22Rv1 (cell line): ENCODE results near the gene MUC16.

Experiments
- H3K27ac ChIP-seq: fragments of 450-650 bp; 2 replicates; pipeline ENCODE4 v1.5.1; 2017
- ZFX ChIP-seq: fragments of 450-650 bp; IDR thresholded peaks from 2 replicates; pipeline ENCODE4 v1.6.1; 2017; ENCODE audit warnings: antibody characterized with exemption, borderline replicate concordance
- TF ChIP-seq, protein P1 (sequence below): fragments of 450-650 bp; IDR thresholded peaks from 2 replicates; pipeline ENCODE4 v1.5.1; 2017; ENCODE audit warnings: mild to moderate bottlenecking

The MUC16 gene

GRCh38 chr19:9008667-9009066 lies 1.5 kb downstream of the MUC16 start:
- H3K27ac ChIP-seq = no peak overlapping the region
- TF ChIP-seq ZFX = no peak
- TF ChIP-seq, protein P1, sequence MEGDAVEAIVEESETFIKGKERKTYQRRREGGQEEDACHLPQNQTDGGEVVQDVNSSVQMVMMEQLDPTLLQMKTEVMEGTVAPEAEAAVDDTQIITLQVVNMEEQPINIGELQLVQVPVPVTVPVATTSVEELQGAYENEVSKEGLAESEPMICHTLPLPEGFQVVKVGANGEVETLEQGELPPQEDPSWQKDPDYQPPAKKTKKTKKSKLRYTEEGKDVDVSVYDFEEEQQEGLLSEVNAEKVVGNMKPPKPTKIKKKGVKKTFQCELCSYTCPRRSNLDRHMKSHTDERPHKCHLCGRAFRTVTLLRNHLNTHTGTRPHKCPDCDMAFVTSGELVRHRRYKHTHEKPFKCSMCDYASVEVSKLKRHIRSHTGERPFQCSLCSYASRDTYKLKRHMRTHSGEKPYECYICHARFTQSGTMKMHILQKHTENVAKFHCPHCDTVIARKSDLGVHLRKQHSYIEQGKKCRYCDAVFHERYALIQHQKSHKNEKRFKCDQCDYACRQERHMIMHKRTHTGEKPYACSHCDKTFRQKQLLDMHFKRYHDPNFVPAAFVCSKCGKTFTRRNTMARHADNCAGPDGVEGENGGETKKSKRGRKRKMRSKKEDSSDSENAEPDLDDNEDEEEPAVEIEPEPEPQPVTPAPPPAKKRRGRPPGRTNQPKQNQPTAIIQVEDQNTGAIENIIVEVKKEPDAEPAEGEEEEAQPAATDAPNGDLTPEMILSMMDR = no peak

GRCh38 chr19:9000933-9001332 lies 9.3 kb downstream of the MUC16 start:
- H3K27ac ChIP-seq = no peak overlapping the region
- TF ChIP-seq ZFX = no peak
- TF ChIP-seq, protein P1 = no peak

DNA sequence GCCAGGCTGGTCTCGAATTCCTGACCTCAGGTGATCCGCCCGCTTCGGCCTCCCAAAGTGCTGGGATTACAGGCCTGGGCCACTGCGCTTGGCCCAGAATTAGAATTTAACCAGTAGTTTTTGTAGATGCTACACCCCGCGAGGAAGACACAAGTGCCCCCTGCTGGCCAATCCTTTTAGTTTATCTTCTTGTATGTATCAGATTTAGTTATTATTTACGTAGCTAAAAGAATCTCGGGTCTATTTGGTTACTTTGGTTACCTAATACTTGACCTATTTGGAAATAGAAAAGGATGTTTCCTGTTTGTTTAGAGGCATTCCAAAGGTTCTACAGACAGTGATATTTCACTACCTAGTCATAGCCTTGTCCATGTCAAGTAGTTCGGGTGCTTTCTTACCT lies 22.0 kb downstream of the MUC16 start:
- TF ChIP-seq, protein P1 = peak; percentile 40
- no peak for TF ChIP-seq ZFX
- H3K27ac ChIP-seq = no peak overlapping the region

DNA sequence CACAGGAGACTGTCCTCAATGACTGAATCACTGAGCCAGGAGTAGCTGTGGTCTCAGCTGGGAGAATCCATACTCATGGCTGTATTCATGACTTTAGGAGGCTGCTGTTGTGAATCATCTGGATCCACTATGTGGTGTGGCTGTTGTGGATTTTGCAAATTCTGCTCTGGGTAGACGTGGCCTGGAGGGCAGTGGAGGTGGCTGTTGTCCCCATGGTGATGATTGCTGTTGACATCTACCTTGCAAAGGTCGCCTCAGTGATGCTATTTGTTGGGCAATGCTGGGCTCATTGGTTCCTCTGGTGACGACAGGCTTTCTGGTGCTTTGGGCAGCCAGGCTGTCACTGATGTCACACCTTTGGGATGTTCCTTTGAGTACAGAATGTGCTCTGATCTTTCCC lies 23.9 kb downstream of the MUC16 start:
- TF ChIP-seq ZFX = no peak
- TF ChIP-seq, protein P1 = no peak
- H3K27ac ChIP-seq = no peak overlapping the region

DNA sequence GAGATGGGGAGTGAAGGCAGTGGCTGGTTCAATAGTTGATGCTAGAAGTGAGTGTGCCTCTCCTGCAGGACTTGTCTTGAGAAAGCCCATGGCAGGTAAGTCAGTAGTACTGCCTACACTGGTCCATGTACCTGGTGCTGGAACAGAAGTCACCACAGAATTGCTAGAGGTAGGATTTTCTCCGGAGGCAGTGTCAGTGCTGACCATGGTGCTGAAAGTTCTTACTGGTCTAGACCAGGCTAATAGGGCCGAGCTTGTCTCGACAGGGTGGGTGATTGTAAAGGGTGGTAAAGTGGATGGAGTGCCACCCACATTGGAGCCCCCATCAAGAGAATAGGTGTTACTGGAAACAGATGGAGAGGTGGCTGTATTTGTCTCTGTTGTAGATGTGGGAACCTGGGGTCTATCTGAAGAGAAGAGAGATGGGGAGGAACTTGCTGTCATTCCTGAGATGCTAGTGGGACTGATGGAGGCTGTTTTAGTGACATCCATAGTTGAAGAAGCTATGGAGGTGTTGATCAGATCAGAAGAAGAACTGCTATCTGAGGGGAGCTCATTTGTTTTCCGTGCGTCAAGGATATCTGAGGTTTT lies 36.6 kb downstream of the MUC16 start:
- no peak overlapping the region for H3K27ac ChIP-seq
- TF ChIP-seq, protein P1 = no peak
- no peak for TF ChIP-seq ZFX

DNA sequence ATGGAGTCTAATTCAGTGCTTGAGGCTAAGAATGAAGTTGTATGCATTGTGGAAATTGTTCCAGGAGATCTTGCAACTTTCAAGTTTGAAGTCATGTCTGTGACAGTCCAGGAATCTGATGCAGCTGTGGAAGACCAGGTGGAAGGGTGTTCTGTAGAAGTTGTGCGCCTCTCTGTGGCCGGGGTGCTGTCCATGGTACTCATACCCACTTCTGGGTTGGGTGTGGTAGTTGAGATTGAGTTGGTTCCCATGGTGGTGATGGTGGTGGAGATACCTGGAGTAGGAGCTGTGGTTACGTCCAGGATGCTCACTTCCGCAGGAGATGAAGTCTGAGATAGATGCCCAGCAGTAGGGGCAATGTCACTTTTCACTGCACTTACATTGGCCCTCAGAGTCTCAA lies 44.3 kb downstream of the MUC16 start:
- TF ChIP-seq, protein P1 = no peak
- TF ChIP-seq ZFX = no peak

More for the DNA sequence above, 44.3 kb downstream of the MUC16 start:
- H3K27ac ChIP-seq = no peak overlapping the region
